ENCODE results near the gene HORMAD2.

Gene HORMAD2

GRCh38 chr22:30195245-30196140 is 115.2 kb downstream of the HORMAD2 start:
- H3K4me3 ChIP-seq (ENCODE audit: low read depth, low read length), result no peak overlapping the region
- no peak for TF ChIP-seq MAX (IDR thresholded peaks at IDR 0.05; ENCODE audit: low read depth, low read length)
- no peak for TF ChIP-seq MYC (IDR thresholded peaks at IDR 0.05; ENCODE audit: low read depth, low read length)
- TF ChIP-seq CTCF (IDR thresholded peaks at IDR 0.05; ENCODE audit: low read depth, low read length), result no peak
- TF ChIP-seq POLR2A (IDR thresholded peaks at IDR 0.05; ENCODE audit: extremely low read depth, insufficient read length), result no peak
- peak; percentile 39 for DNase-seq (ENCODE audit: low read depth)

- peak; percentile 86 for DNase-seq (ENCODE audit: low read depth)
- no peak for TF ChIP-seq MYC (IDR thresholded peaks at IDR 0.05; ENCODE audit: low read depth, low read length)
- TF ChIP-seq MAX (IDR thresholded peaks at IDR 0.05; ENCODE audit: low read depth, low read length), result no peak
- TF ChIP-seq POLR2A (IDR thresholded peaks at IDR 0.05; ENCODE audit: extremely low read depth, insufficient read length), result no peak
- no peak overlapping the region for H3K4me3 ChIP-seq (ENCODE audit: low read depth, low read length)
Measured at GRCh38 chr22:30196141-30196879, 116.0 kb downstream of the HORMAD2 start.

- DNase-seq (ENCODE audit: low read depth), result no peak
- TF ChIP-seq POLR2A (IDR thresholded peaks at IDR 0.05; ENCODE audit: extremely low read depth, insufficient read length) (no peak), MAX (IDR thresholded peaks at IDR 0.05; ENCODE audit: low read depth, low read length) (no peak), MYC (IDR thresholded peaks at IDR 0.05; ENCODE audit: low read depth, low read length) (no peak), CTCF (IDR thresholded peaks at IDR 0.05; ENCODE audit: low read depth, low read length) (no peak)
Measured at GRCh38 chr22:30196880-30197336, 116.6 kb downstream of the HORMAD2 start.

GRCh38 chr22:30197389-30197788 is 117.1 kb downstream of the HORMAD2 start:
- no peak for TF ChIP-seq MYC (IDR thresholded peaks at IDR 0.05; ENCODE audit: low read depth, low read length)
- no peak for TF ChIP-seq MAX (IDR thresholded peaks at IDR 0.05; ENCODE audit: low read depth, low read length)
- TF ChIP-seq CTCF (IDR thresholded peaks at IDR 0.05; ENCODE audit: low read depth, low read length), result no peak
- TF ChIP-seq POLR2A (IDR thresholded peaks at IDR 0.05; ENCODE audit: extremely low read depth, insufficient read length), result no peak
- H3K4me3 ChIP-seq (ENCODE audit: low read depth, low read length), result no peak overlapping the region
- DNase-seq (ENCODE audit: low read depth), result no peak

More at GRCh38 chr22:30196880-30197336, 116.6 kb downstream of the HORMAD2 start:
- no peak overlapping the region for H3K4me3 ChIP-seq (ENCODE audit: low read depth, low read length)

GRCh38 chr22:30198152-30198825 is 118.0 kb downstream of the HORMAD2 start:
- no peak overlapping the region for H3K4me3 ChIP-seq (ENCODE audit: low read depth, low read length)
- no peak for DNase-seq (ENCODE audit: low read depth)
- no peak for TF ChIP-seq MYC (IDR thresholded peaks at IDR 0.05; ENCODE audit: low read depth, low read length)
- no peak for TF ChIP-seq CTCF (IDR thresholded peaks at IDR 0.05; ENCODE audit: low read depth, low read length)
- no peak for TF ChIP-seq MAX (IDR thresholded peaks at IDR 0.05; ENCODE audit: low read depth, low read length)
- no peak for TF ChIP-seq POLR2A (IDR thresholded peaks at IDR 0.05; ENCODE audit: extremely low read depth, insufficient read length)

Data from NB4 (cell line).